Measurements from ENCODE around the gene ZSWIM2. TPM values are rescaled to one million over a fixed set of nuclear protein-coding genes. Genes with fewer than 3 reads are reported as not detected.
A peak's percentile ranks its signal among the peaks of the same experiment; 100 is the strongest.
"Not testable (repeated sequence)": the region's sequence is repeated elsewhere in the genome, so short reads cannot be mapped to it uniquely, and the experiment has no call there.

ZSWIM2 gene
- total RNA-seq (not detected), polyA plus RNA-seq (not detected)
- long read RNA-seq, donor 1: 0 reads
- long read RNA-seq, donor 2: 0 reads
- long read RNA-seq, donor 3: 0 reads

GRCh38 chr2:186848873-186849578 is at the start of gene ZSWIM2:
Gene ZSWIM2, minus strand, starts transcription at chr2:186849170. Its CDS starts 40 bp downstream, at chr2:186849130.
- TF ChIP-seq EP300 (IDR thresholded peaks at IDR 0.05): no peak
- no peak for TF ChIP-seq POLR2A (IDR thresholded peaks at IDR 0.05)
- TF ChIP-seq CTCF (IDR thresholded peaks at IDR 0.05): no peak
- H3K36me3 ChIP-seq: no peaks in the 10 kb centered on the region
- intact Hi-C loops (cut with DNase I): no loop called here
- no peaks in the 10 kb centered on the region for H3K27me3 ChIP-seq
- no peaks in the 10 kb centered on the region for H3K9me3 ChIP-seq
- no peak within 1 kb of the TSS for H3K27ac ChIP-seq
- peak; percentile 38 to 69 (median 59) for DNase-seq
- WGBS, 3 donors: 2 to 7% (median 3%) methylated on average over 37 to 39 of the region's 39 CpGs
- H3K4me3 ChIP-seq: peak within 1 kb of the TSS; percentile 30
- peaks cover 3% of the 10 kb centered on the region for H3K4me1 ChIP-seq (ENCODE audit: insufficient read depth)

- DNase-seq; H3K27me3 ChIP-seq; H3K27ac ChIP-seq; H3K36me3 ChIP-seq; H3K4me3 ChIP-seq; intact Hi-C loops (cut with DNase I); H3K4me1 ChIP-seq (ENCODE audit: insufficient read depth); H3K9me3 ChIP-seq: not testable (repeated sequence)
- 76 to 83% (median 80%) methylated on average over 3 of the region's 3 CpGs for WGBS, 3 donors
Observed at GRCh38 chr2:186896220-186896619, 47.2 kb upstream of the ZSWIM2 start.

- no peak for DNase-seq
- Histone ChIP-seq H3K27me3 (no peaks in the 10 kb centered on the region), H3K27ac (no peak overlapping the region), H3K4me1 (ENCODE audit: insufficient read depth) (peaks cover 1% of the 10 kb centered on the region), H3K4me3 (no peak overlapping the region), H3K36me3 (no peaks in the 10 kb centered on the region), H3K9me3 (no peaks in the 10 kb centered on the region)
- intact Hi-C loops (cut with DNase I): no loop called here
- TF ChIP-seq CTCF (IDR thresholded peaks at IDR 0.05) (no peak), EP300 (IDR thresholded peaks at IDR 0.05) (no peak), POLR2A (IDR thresholded peaks at IDR 0.05) (no peak)
- WGBS, 3 donors: 93 to 97% (median 95%) methylated on average over 2 of the region's 2 CpGs
Observed at GRCh38 chr2:186895451-186895850, 46.5 kb upstream of the ZSWIM2 start.

- H3K27me3 ChIP-seq: no peaks in the 10 kb centered on the region
- intact Hi-C loops (cut with DNase I): no loop called here
- H3K27ac ChIP-seq: no peak overlapping the region
- peaks cover 1% of the 10 kb centered on the region for H3K4me1 ChIP-seq (ENCODE audit: insufficient read depth)
- no peak for TF ChIP-seq POLR2A (IDR thresholded peaks at IDR 0.05)
- no peak for TF ChIP-seq CTCF (IDR thresholded peaks at IDR 0.05)
- no peak for TF ChIP-seq EP300 (IDR thresholded peaks at IDR 0.05)
- no peak overlapping the region for H3K4me3 ChIP-seq
- no peak for DNase-seq
- no peaks in the 10 kb centered on the region for H3K36me3 ChIP-seq
- WGBS, 3 donors: 32 to 57% (median 43%) methylated on average over 5 of the region's 5 CpGs
- H3K9me3 ChIP-seq: no peaks in the 10 kb centered on the region
Observed at GRCh38 chr2:186894478-186894877, 45.5 kb upstream of the ZSWIM2 start.

- intact Hi-C loops (cut with DNase I): no loop called here
- Histone ChIP-seq H3K27me3 (no peaks in the 10 kb centered on the region), H3K36me3 (no peaks in the 10 kb centered on the region), H3K4me3 (no peak overlapping the region), H3K4me1 (ENCODE audit: insufficient read depth) (peaks cover 1% of the 10 kb centered on the region), H3K27ac (no peak overlapping the region), H3K9me3 (no peaks in the 10 kb centered on the region)
- TF ChIP-seq POLR2A (IDR thresholded peaks at IDR 0.05): no peak
- DNase-seq: no peak
- WGBS, 3 donors: 98 to 99% (median 98%) methylated on average over 2 of the region's 2 CpGs
Observed at GRCh38 chr2:186892821-186893220, 43.9 kb upstream of the ZSWIM2 start.
